GM12875 (cell line): ENCODE data around the gene DHRS12.

Experiments
- H3K4me3 ChIP-seq: one replicate; pipeline ENCODE4 v1.5.1; 2011; ENCODE audit warnings: low read depth, low read length, control low read depth
- TF ChIP-seq, protein P1 (sequence below): IDR thresholded peaks from 2 replicates; pipeline ENCODE4 v1.5.1; 2011; ENCODE audit warnings: low read depth, mild to moderate bottlenecking, control low read depth, inconsistent platforms, low read length, moderate library complexity, borderline replicate concordance; ENCODE audit not compliant: insufficient read depth

Gene DHRS12

DNA sequence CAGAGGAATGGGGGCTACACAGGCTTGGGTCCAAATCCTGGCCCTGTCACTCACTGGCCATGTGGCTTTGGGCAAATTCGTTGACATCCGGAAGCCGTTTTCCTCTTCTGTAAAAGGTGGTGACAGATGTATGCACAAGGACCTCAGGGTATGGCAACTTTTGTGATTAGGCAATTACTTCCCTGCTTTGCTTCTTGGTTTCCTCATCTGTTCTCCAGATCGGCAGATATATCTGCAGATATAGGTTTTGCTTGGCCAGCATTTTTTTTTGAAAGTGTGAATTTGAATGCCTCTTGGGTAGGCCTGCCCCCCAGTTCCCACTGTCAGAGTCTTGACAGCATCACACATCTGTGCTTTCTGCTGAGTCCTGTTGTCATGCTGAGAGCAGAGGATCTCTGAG is 23.3 kb upstream of the DHRS12 start:
- H3K4me3 ChIP-seq = no peak overlapping the region
- TF ChIP-seq, protein P1, sequence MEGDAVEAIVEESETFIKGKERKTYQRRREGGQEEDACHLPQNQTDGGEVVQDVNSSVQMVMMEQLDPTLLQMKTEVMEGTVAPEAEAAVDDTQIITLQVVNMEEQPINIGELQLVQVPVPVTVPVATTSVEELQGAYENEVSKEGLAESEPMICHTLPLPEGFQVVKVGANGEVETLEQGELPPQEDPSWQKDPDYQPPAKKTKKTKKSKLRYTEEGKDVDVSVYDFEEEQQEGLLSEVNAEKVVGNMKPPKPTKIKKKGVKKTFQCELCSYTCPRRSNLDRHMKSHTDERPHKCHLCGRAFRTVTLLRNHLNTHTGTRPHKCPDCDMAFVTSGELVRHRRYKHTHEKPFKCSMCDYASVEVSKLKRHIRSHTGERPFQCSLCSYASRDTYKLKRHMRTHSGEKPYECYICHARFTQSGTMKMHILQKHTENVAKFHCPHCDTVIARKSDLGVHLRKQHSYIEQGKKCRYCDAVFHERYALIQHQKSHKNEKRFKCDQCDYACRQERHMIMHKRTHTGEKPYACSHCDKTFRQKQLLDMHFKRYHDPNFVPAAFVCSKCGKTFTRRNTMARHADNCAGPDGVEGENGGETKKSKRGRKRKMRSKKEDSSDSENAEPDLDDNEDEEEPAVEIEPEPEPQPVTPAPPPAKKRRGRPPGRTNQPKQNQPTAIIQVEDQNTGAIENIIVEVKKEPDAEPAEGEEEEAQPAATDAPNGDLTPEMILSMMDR = no peak

DNA sequence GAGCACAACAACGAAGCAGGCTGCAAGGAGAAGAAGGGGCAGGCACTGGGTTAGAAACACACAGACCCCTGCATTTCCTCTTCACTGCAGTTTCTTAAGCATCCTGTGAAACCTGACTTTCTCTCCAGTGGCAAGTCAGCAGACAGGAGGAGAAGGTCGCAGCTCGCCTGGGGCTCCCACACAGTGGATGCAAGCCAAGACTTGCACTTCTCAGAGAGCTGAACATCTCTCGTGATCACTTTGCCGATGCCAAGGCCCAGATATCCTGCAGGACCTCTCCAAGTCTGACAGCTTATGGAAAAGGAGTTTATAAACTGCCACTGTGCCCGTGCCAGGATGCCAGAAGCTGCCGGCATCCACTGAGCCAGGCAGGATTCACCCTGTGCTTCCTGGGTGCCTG is 22.6 kb upstream of the DHRS12 start:
- TF ChIP-seq, protein P1 = no peak
- no peak overlapping the region for H3K4me3 ChIP-seq

DNA sequence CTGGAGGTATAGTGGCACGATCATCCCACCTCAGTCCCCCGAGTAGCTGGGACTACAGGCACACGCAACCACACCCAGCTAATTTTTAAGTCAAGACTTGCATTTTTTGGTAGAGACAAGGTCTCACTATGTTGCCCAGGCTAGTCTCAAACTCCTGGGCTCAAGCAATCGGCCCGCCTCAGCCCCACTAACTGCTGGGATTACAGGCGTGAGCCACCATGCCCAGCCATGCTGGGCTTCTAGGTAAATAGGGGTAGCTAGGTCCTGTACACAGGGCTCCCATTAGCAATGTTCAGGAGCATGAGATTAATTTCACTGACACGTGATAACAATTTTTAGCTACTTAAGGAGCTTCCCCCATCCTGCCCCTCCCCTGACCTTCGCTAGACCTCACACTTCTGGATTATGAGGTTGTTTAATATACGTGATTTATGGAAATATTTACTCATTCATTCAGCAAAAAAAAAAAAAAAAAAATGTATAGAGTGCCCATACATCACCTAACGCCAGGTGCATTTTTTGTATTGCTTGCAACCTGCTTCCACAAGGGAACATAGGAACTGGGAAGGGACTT is 21.8 kb upstream of the DHRS12 start:
- TF ChIP-seq, protein P1 = no peak
- no peak overlapping the region for H3K4me3 ChIP-seq

DNA sequence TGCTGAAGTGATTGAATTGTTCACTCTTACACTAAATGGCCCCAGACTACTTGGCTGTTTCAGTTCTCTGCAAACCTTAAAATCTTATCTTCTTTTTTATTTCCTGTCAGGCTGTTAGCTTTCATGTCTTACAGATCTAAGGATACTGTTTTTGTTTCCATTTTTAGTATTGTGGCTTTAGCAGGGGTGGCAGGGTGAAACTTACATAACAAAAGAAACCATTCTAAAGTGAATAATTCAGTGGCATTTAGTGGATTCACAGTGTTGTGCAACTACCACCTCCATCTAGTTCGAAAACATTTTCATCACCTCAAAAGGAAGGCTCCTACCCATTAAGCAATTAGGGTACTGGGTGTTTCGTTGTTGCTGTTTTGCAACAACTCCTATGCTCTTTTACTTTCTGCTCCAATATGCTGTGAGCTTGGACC is 21.2 kb upstream of the DHRS12 start:
- no peak overlapping the region for H3K4me3 ChIP-seq

DNA sequence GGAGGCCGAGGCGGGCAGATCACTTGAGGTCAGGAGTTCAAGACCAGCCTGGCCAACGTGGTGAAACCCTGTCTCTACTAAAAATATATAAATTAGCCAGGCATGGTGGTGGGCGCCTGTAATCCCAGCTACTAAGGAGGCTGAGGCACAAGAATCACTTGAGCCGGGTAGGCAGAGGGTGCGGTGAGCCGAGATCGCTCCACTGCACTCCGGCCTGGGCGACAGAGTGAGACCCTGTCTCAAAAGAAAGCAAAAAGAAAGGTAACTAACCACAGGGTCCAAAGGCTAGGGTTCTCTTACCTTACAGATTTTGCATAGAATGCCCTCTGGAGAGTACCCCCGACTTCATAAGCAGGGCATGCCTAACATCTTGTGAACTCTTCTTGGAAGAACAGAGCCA is 20.7 kb upstream of the DHRS12 start:
- H3K4me3 ChIP-seq = peak overlapping the region; percentile 19

More for the DNA sequence above, 21.2 kb upstream of the DHRS12 start:
- TF ChIP-seq, protein P1 = no peak

DNA sequence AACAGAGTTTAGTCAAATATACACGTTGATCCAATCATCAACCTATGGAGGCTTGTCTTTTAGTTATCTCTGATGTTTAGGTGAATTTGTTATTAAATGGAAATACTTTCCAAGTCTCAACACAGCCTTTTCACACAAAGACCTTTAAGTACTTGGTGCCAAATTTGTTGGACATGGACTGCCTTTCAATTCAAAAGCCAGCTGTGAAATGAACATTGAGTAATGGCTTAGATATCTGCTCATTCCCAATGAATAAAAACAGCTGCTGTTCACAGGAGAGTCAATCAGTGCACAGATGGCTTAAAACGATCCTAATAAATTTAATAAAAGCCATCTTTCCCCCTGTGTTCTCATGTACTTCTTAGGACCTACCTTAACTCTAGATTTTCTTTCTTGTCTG is 19.9 kb upstream of the DHRS12 start:
- TF ChIP-seq, protein P1 = no peak
- H3K4me3 ChIP-seq = no peak overlapping the region

DNA sequence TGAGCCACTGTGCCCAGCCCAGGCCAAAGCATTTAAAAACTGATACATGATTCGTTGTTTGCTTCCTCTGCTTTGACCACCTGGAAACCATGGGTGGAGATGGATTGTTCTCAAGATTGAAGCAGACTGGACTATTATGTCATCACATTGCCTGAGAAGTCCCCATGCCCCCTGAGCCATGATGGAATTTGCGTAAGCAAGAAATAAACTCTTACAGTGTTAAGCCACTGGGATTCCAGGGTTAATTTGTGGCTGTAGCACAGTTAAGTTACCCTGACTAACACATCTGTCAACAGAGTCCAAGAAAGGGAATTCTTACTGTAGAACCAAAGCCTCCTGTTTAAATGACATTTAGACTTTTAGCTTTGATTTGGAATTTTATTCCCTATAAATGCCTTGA is 19.4 kb upstream of the DHRS12 start:
- TF ChIP-seq, protein P1 = no peak
- no peak overlapping the region for H3K4me3 ChIP-seq
